Loucy (cell line): ENCODE measurements around the gene CBX2.

Experiments
- H2AFZ ChIP-seq: fragments of 200-600 bp; sonication (generic); 2 replicates; pipeline ENCODE4 v1.6.0; 2016; ENCODE audit warnings: antibody characterized with exemption, mild to moderate bottlenecking, low read length, moderate library complexity
- H3F3A ChIP-seq: fragments of 200-600 bp; 2 replicates; pipeline ENCODE4 v1.6.0; 2016; ENCODE audit warnings: antibody characterized with exemption, low read depth, mild to moderate bottlenecking
- H3K27me3 ChIP-seq: fragments of 200-600 bp; sonication (generic); 2 replicates; pipeline ENCODE4 v1.6.1; 2014; ENCODE audit warnings: low read length, mild to moderate bottlenecking; ENCODE audit not compliant: insufficient read depth, poor library complexity, severe bottlenecking
- H3K36me3 ChIP-seq: fragments of 200-600 bp; sonication (generic); 2 replicates; pipeline ENCODE4 v1.6.1; 2016; ENCODE audit warnings: low read length; ENCODE audit not compliant: insufficient read depth
- H3K4me1 ChIP-seq: fragments of 200-600 bp; sonication (generic); 2 replicates; pipeline ENCODE4 v1.5.1; 2014; ENCODE audit warnings: low read length, mild to moderate bottlenecking; ENCODE audit not compliant: insufficient read depth, poor library complexity, severe bottlenecking
- H3K4me2 ChIP-seq: fragments of 200-600 bp; sonication (generic); 2 replicates; pipeline ENCODE4 v1.6.0; 2014; ENCODE audit warnings: antibody characterized with exemption, low read length, low read depth, mild to moderate bottlenecking; ENCODE audit not compliant: poor library complexity, severe bottlenecking
- H3K4me3 ChIP-seq: fragments of 200-600 bp; sonication (generic); 2 replicates; pipeline ENCODE4 v1.5.1; 2014; ENCODE audit warnings: low read length, mild to moderate bottlenecking, mixed read lengths; ENCODE audit not compliant: poor library complexity, severe bottlenecking
- H3K79me2 ChIP-seq: fragments of 200-600 bp; sonication (generic); 2 replicates; pipeline ENCODE4 v1.6.1; 2014; ENCODE audit warnings: low read length; ENCODE audit not compliant: insufficient read depth
- H3K9ac ChIP-seq: fragments of 200-600 bp; sonication (generic); 2 replicates; pipeline ENCODE4 v1.6.0; 2014; ENCODE audit warnings: mild to moderate bottlenecking, low read depth, low read length, moderate library complexity; ENCODE audit not compliant: poor library complexity, severe bottlenecking
- H3K9me2 ChIP-seq: fragments of 200-600 bp; sonication (generic); replicated peaks from 2 replicates; pipeline ENCODE4 v1.6.1; 2016; ENCODE audit warnings: low read depth, low read length, mixed read lengths
- H3K9me3 ChIP-seq: fragments of 200-600 bp; sonication (generic); 2 replicates; pipeline ENCODE4 v1.6.1; 2014; ENCODE audit warnings: mild to moderate bottlenecking, antibody characterized with exemption, low read length, low read depth; ENCODE audit not compliant: insufficient read depth
- H4K20me1 ChIP-seq: fragments of 200-600 bp; sonication (generic); 2 replicates; pipeline ENCODE4 v1.6.0; 2014; ENCODE audit warnings: antibody characterized with exemption, low read length, mild to moderate bottlenecking; ENCODE audit not compliant: insufficient read depth, poor library complexity, severe bottlenecking
- EZH2phosphoT487 ChIP-seq: fragments of 200-600 bp; IDR thresholded peaks from 2 replicates; pipeline ENCODE4 v1.6.1; 2018; ENCODE audit warnings: antibody characterized with exemption, mild to moderate bottlenecking, moderate library complexity, borderline replicate concordance
- TF ChIP-seq, protein P1 (sequence below): fragments of 200-600 bp; sonication (generic); conservative IDR thresholded peaks from 2 replicates; pipeline ENCODE4 v1.5.1; 2014; ENCODE audit warnings: mild to moderate bottlenecking, antibody characterized with exemption, low read length

Gene CBX2

DNA sequence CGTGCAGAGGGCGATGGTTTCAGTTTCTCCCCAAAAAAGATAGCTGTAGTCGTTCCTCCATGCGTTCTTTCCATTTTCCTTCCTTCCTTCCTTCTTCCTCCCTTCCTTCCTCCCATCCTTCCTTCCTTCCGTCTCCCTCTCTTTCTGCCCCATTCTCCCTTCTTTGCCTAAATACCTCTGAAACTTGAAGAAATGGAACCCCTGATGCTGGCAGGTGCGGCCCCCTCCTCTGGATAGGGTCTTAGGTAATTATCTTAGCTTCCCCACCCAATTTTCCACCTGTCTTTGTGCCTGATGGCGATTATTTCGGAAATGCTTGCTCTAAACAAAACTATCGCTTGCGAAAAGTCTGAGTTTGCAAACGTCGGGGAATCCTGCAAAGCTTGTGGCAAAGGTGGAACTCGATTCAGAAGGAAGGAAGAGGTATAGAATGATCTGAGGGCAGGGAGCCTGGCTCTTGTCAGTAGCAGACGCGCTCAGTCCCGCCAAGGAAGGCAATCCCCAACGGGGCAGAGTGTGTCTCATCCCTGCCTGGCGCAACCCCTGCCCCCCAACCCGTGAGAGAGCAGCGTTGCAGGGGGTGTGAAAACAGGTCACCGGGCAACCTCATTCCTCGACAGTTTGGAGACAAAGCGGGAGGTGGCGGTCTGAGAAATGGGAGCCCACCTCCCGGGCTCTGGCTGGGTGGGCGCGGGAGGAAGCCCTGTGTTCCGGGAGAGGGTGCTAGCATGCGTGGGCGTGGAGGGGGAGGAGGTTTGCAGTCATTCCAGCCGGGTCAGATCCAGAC, 21.8 kb downstream of the CBX2 start:
- TF ChIP-seq, protein P1, sequence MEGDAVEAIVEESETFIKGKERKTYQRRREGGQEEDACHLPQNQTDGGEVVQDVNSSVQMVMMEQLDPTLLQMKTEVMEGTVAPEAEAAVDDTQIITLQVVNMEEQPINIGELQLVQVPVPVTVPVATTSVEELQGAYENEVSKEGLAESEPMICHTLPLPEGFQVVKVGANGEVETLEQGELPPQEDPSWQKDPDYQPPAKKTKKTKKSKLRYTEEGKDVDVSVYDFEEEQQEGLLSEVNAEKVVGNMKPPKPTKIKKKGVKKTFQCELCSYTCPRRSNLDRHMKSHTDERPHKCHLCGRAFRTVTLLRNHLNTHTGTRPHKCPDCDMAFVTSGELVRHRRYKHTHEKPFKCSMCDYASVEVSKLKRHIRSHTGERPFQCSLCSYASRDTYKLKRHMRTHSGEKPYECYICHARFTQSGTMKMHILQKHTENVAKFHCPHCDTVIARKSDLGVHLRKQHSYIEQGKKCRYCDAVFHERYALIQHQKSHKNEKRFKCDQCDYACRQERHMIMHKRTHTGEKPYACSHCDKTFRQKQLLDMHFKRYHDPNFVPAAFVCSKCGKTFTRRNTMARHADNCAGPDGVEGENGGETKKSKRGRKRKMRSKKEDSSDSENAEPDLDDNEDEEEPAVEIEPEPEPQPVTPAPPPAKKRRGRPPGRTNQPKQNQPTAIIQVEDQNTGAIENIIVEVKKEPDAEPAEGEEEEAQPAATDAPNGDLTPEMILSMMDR: no peak
- TF ChIP-seq EZH2phosphoT487: no peak
- Histone ChIP-seq H3K79me2 (peaks cover 76% of the 10 kb centered on the region), H3F3A (no peaks in the 10 kb centered on the region), H2AFZ (peak overlapping the region; percentile 47), H3K9me2 (no peaks in the 10 kb centered on the region), H3K9me3 (no peaks in the 10 kb centered on the region), H3K36me3 (peaks cover 6% of the 10 kb centered on the region; the same call in 1 of the 2 replicates), H3K9ac (peak overlapping the region; percentile 86), H3K4me1 (peaks cover 62% of the 10 kb centered on the region), H3K27me3 (no peaks in the 10 kb centered on the region), H4K20me1 (peaks cover 17% of the 10 kb centered on the region), H3K4me3 (peak overlapping the region; percentile 72), H3K4me2 (peak overlapping the region; percentile 94)

DNA sequence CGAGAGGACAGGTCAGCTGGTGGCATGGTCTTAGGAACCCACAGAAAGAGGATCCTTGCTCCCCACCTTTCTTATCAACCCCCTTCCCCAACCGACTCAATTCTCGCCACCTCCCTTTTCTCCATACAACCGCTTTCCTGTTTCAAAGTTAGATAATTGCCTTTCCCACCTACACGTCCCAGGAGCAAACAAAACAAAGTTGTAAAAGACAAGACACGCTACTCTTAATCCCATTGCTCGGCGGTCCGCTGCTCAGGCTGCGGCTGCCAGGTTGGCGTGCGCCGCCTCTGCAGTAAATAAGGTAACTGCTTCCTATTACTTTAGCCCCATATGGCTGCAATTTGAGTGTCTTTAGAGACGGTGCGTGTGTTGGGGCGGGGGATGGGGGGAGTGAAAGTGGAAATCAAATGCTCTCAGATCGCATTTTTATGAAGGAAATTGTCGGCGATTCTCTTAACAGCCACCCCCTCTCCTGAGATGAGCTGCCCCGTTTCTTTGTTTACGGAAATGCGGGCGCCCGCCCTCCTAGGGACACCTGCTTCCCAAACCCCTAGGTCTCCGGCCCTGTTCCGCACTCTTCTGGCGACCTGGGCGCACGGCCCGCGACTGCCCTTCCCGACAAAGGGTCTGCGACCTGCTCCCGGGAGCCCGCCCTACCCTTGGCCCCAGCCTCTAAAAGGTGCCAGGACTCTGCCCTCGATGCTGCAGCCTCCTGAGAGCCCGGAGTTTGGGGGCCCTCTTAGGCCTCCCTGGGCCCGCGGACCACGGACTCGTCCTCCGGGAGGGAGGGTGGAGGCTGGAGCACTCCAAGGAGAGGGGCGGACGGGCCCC, 22.6 kb downstream of the CBX2 start:
- H3K9me2 ChIP-seq: no peaks in the 10 kb centered on the region
- H3K9me3 ChIP-seq: no peaks in the 10 kb centered on the region
- H4K20me1 ChIP-seq: peaks cover 10% of the 10 kb centered on the region
- no peaks in the 10 kb centered on the region for H3K36me3 ChIP-seq
- H3K9ac ChIP-seq: peak overlapping the region; percentile 86
- peak overlapping the region; percentile 94 for H3K4me2 ChIP-seq
- H3F3A ChIP-seq: no peaks in the 10 kb centered on the region
- H3K4me3 ChIP-seq: peak overlapping the region; percentile 72
- peak overlapping the region; percentile 47 for H2AFZ ChIP-seq
- peaks cover 63% of the 10 kb centered on the region for H3K4me1 ChIP-seq
- no peak for TF ChIP-seq EZH2phosphoT487
- H3K79me2 ChIP-seq: peaks cover 73% of the 10 kb centered on the region
- no peaks in the 10 kb centered on the region for H3K27me3 ChIP-seq

DNA sequence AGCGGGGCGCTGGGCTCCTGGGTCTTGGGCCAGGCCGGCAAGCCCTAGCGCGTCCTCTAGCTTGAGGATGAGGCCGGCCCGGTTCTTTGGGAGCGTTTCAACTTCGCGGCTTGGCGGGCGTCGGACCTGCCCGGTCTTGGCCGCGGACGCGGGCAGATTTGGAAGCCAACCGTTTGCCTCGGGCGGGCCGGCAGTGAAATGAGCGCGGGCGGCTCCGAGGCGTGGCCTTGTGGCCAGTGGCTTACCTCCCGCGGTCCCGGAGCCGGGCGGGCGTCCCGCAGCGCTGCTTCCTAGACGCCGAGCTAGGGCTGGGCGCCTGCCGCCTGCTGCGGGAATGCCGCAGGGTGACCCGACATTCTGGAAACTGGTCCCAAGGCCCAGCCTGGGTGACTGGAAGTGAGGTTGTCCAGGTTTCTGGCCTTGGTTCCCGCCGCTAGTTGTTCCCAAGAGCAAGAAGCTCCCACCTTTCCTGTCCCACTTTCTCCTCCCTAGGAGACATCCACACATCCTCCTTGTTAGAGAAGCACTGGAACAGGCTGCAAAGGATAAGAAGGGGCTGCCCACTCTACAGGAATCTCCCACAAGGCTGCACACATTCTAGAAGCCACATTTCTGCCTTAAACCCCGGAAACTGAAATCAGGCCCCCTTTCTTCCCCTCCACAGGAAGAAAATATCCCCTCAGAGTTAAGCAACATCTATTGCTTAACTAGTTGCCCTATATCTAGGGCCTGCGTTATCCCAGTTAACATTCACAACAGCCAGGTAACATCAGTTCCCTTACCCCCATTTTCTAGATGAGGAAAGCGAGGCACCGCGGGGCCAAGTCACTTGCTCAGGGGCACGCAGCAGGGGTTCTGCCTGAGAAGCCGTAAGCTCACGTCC, 23.4 kb downstream of the CBX2 start:
- Histone ChIP-seq H3K4me1 (peaks cover 62% of the 10 kb centered on the region), H3K4me3 (peak overlapping the region; percentile 72)

More for the DNA sequence above, 23.4 kb downstream of the CBX2 start:
- H3K4me2 ChIP-seq: peak overlapping the region; percentile 94
- H3K36me3 ChIP-seq: no peaks in the 10 kb centered on the region
- peak overlapping the region; percentile 86 for H3K9ac ChIP-seq
- no peaks in the 10 kb centered on the region for H3K9me3 ChIP-seq
- H4K20me1 ChIP-seq: peaks cover 2% of the 10 kb centered on the region
- H3K79me2 ChIP-seq: peaks cover 65% of the 10 kb centered on the region
- H2AFZ ChIP-seq: no peak overlapping the region
- no peak for TF ChIP-seq EZH2phosphoT487
- TF ChIP-seq, protein P1: no peak
- no peaks in the 10 kb centered on the region for H3K9me2 ChIP-seq
- no peaks in the 10 kb centered on the region for H3F3A ChIP-seq
- H3K27me3 ChIP-seq: no peaks in the 10 kb centered on the region
